Measurements from ENCODE around the gene RAB6A. TPM values are rescaled to one million over a fixed set of nuclear protein-coding genes. Genes with fewer than 3 reads are reported as not detected.

The RAB6A gene
- total RNA-seq, 3 donors from 2014 or later (not counting 1 experiment from before 2014, with no cell fraction given) = 72.2 to 107 (median 97.7) TPM

DNA sequence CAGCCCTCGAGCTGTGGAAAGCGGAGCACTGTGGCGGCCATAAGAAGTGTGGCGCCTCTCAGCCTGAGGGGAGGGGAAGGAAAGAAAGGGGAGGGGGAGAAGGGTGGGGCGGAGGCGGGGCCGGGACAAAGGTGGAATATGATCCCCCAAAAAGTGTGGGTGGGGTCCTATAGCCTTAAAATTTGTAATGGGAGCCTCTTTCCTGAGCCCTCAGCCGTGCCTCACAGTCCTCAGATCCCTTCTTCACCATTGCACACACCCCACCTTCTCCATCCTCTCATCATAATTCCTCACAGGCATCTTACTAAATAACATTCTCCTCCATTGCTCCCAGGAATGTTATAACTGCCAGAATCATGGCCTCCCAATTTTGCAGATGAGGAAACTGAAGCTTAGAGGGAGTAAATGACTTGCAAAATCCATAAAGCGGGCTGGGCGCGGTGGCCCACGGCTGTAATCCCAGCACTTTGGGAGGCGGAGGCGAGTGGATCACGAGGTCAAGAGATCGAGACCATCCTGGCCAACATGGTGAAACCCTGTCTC lies 600 bp upstream of the RAB6A start:
- Histone ChIP-seq H3K4me1 (ENCODE audit: control insufficient read depth, insufficient read depth, low read length) (peaks cover 11% of the 10 kb centered on the region), H3K27ac (ENCODE audit: low read length) (peak overlapping the region; percentile 85), H3K27me3 (ENCODE audit: control insufficient read depth, insufficient read depth, low read length) (peaks cover 2% of the 10 kb centered on the region), H3K9me3 (ENCODE audit: control insufficient read depth, insufficient read depth, low read length) (no peaks in the 10 kb centered on the region), H3K4me3 (ENCODE audit: low read length) (peak overlapping the region; percentile 99), H3K36me3 (ENCODE audit: control insufficient read depth, insufficient read depth, low read length) (no peaks in the 10 kb centered on the region)
- no peak for TF ChIP-seq CTCF (IDR thresholded peaks at IDR 0.05)
- H3K9me3 Mint-ChIP-seq = no peaks in the 10 kb centered on the region
- intact Hi-C loops (cut with micrococcal nuclease) = loop anchor here (1.0 to 2.0 kb wide), 2 partner anchors 18 to 115 kb away; partner anchors contain the start of genes COA4 and PAAF1
- peak overlapping the region; percentile 82 to 95 for H3K27ac Mint-ChIP-seq
- H3K36me3 Mint-ChIP-seq = no peaks in the 10 kb centered on the region
- no peak for DNase-seq
- peak; percentile 1 to 3 (median 1) for ATAC-seq
- H3K4me3 Mint-ChIP-seq = peak overlapping the region; percentile 84
- peaks cover 2 to 5% of the 10 kb centered on the region in 2 donors for H3K27me3 Mint-ChIP-seq (ENCODE audit: low read depth in 2 of 2)
- peaks cover 19 to 29% of the 10 kb centered on the region in 2 donors for H3K4me1 Mint-ChIP-seq
- 51% methylated on average over 15 of the region's 16 CpGs for WGBS (ENCODE audit: insufficient coverage)

- ATAC-seq (no peak), DNase-seq (peak in 1 of 2 donors; percentile 16)
- no peaks in the 10 kb centered on the region for H3K9me3 ChIP-seq (ENCODE audit: control insufficient read depth, insufficient read depth, low read length)
- Mint-ChIP-seq H3K36me3 (no peaks in the 10 kb centered on the region), H3K27me3 (ENCODE audit: low read depth in 2 of 2) (no peaks in the 10 kb centered on the region), H3K9me3 (no peaks in the 10 kb centered on the region), H3K4me3 (peak overlapping the region; percentile 84), H3K27ac (peak overlapping the region; percentile 82 to 95), H3K4me1 (peaks cover 19 to 36% of the 10 kb centered on the region in 2 donors)
- no peak for TF ChIP-seq CTCF (IDR thresholded peaks at IDR 0.05)
- H3K4me3 ChIP-seq (ENCODE audit: low read length) = peak overlapping the region; percentile 99
- intact Hi-C loops (cut with micrococcal nuclease) = loop anchor here (2.0 kb wide), 1 partner anchor 117 kb away; the partner anchor contains the start of genes COA4 and PAAF1
- no peaks in the 10 kb centered on the region for H3K36me3 ChIP-seq (ENCODE audit: control insufficient read depth, insufficient read depth, low read length)
- WGBS (ENCODE audit: insufficient coverage) = under 1% methylated on average over 44 of the region's 44 CpGs
- H3K27ac ChIP-seq (ENCODE audit: low read length) = peak overlapping the region; percentile 85
- peaks cover 11% of the 10 kb centered on the region for H3K4me1 ChIP-seq (ENCODE audit: control insufficient read depth, insufficient read depth, low read length)
- no peaks in the 10 kb centered on the region for H3K27me3 ChIP-seq (ENCODE audit: control insufficient read depth, insufficient read depth, low read length)
Measured at GRCh38 chr11:73760135-73760678, 667 bp downstream of the RAB6A start.

DNA sequence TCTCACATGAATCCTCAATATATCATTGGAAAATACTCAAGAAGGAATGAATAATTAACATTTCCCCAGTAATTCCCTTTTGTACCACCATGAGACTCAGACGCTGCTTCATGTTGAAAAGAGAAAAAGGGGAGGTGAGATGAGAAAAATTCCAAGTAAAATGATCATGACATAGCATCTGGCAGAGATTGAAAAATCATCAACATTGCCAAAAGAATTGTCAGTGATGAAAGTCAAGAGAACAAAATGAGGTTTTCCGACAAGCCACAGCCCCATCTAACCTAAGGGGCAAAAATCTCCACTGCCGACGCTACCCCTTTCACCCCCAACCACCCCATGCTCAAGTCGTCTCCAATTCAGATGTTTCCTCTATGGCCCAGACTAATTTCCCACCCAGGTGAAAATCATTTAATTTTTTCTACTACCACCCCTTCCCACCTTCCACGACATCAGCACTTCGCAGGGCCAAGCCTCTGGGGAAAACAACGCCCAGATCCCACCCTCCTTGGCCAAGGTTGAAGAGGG lies 1.2 kb downstream of the RAB6A start:
- no peaks in the 10 kb centered on the region for H3K9me3 Mint-ChIP-seq

More for the DNA sequence above, 1.2 kb downstream of the RAB6A start:
- H3K27ac ChIP-seq (ENCODE audit: low read length) = no peak overlapping the region
- WGBS (ENCODE audit: insufficient coverage) = 8% methylated on average over 8 of the region's 8 CpGs
- peaks cover 11% of the 10 kb centered on the region for H3K4me1 ChIP-seq (ENCODE audit: control insufficient read depth, insufficient read depth, low read length)
- no peaks in the 10 kb centered on the region for H3K9me3 ChIP-seq (ENCODE audit: control insufficient read depth, insufficient read depth, low read length)
- no peaks in the 10 kb centered on the region for H3K27me3 ChIP-seq (ENCODE audit: control insufficient read depth, insufficient read depth, low read length)
- H3K27me3 Mint-ChIP-seq (ENCODE audit: low read depth in 2 of 2) = no peaks in the 10 kb centered on the region
- ATAC-seq (no peak), DNase-seq (peak in 1 of 2 donors; percentile 28)
- H3K36me3 Mint-ChIP-seq = no peaks in the 10 kb centered on the region
- no peak for TF ChIP-seq CTCF (IDR thresholded peaks at IDR 0.05)
- peaks cover 19 to 36% of the 10 kb centered on the region in 2 donors for H3K4me1 Mint-ChIP-seq
- H3K4me3 ChIP-seq (ENCODE audit: low read length) = peak overlapping the region; percentile 99
- intact Hi-C loops (cut with micrococcal nuclease) = loop anchor here (2.0 kb wide), 1 partner anchor 117 kb away; the partner anchor contains the start of genes COA4 and PAAF1
- peak overlapping the region; percentile 84 for H3K4me3 Mint-ChIP-seq
- H3K36me3 ChIP-seq (ENCODE audit: control insufficient read depth, insufficient read depth, low read length) = no peaks in the 10 kb centered on the region
- H3K27ac Mint-ChIP-seq = peak overlapping the region; percentile 82 to 95

Measured in natural killer cell (primary cell).